Measurements from ENCODE around the gene RFX5. TPM values are rescaled to one million over a fixed set of nuclear protein-coding genes. Genes with fewer than 3 reads are reported as not detected.
"Not testable (repeated sequence)": the region's sequence is repeated elsewhere in the genome, so short reads cannot be mapped to it uniquely, and the experiment has no call there.

The RFX5 gene
- 10 to 100 TPM; 77.2 to 77.4 TPM for total RNA-seq
- polyA plus RNA-seq: 38.0 TPM

- Mint-ChIP-seq H3K4me3 (peak within 1 kb of the TSS; percentile 85 to 95 (median 93)), H3K27ac (peak within 1 kb of the TSS; percentile 95 to 100 (median 98)), H3K36me3 (peaks cover 0 to 48% (median 5%) of the 10 kb centered on the region in 3 donors), H3K9me3 (no peaks in the 10 kb centered on the region), H3K4me1 (peaks cover 28 to 43% (median 38%) of the 10 kb centered on the region in 3 donors), H3K27me3 (peaks cover 0 to 2% of the 10 kb centered on the region in 2 donors)
- Histone ChIP-seq H3K4me3 (ENCODE audit: low read length) (peak within 1 kb of the TSS; percentile 97), H3K4me1 (ENCODE audit: insufficient read depth, low read length) (peaks cover 23% of the 10 kb centered on the region), H3K36me3 (ENCODE audit: insufficient read depth, low read length) (peaks cover 21% of the 10 kb centered on the region), H3K27me3 (ENCODE audit: insufficient read depth, low read length, poor library complexity, severe bottlenecking) (no peaks in the 10 kb centered on the region), H3K27ac (ENCODE audit: low read depth, low read length) (peak within 1 kb of the TSS; percentile 98), H3K9me3 (ENCODE audit: low read length) (no peaks in the 10 kb centered on the region)
- POLR2A ChIA-PET: interaction anchor here (0.5 to 1.6 kb wide), 5 partner anchors 8 to 271 kb away, joined by 3 to 10 read pairs (median 3); partner anchors contain the start of genes PI4KB, PSMB4 and ZNF687
- DNase-seq: peak; percentile 88 to 97 (median 95)
- CTCF ChIA-PET: no interaction called here
Measured at GRCh38 chr1:151346769-151347522, at the start of gene RFX5. TSS of gene RFX5 (minus strand) at chr1:151347252. CDS start at chr1:151346320, 932 bp downstream.

- H3K36me3 ChIP-seq (ENCODE audit: insufficient read depth, low read length): peaks cover 10% of the 10 kb centered on the region
- H3K4me3 ChIP-seq (ENCODE audit: low read length); H3K4me3 Mint-ChIP-seq; DNase-seq; H3K27me3 Mint-ChIP-seq; H3K9me3 ChIP-seq (ENCODE audit: low read length); H3K27me3 ChIP-seq (ENCODE audit: insufficient read depth, low read length, poor library complexity, severe bottlenecking); H3K9me3 Mint-ChIP-seq; H3K27ac ChIP-seq (ENCODE audit: low read depth, low read length); POLR2A ChIA-PET: not testable (repeated sequence)
- CTCF ChIA-PET: interaction anchor here (1.1 to 1.5 kb wide), 3 partner anchors 11 to 55 kb away, joined by 3 to 5 read pairs (median 3); no protein-coding TSS in a partner anchor
- H3K4me1 ChIP-seq (ENCODE audit: insufficient read depth, low read length): peaks cover 14% of the 10 kb centered on the region
- H3K27ac Mint-ChIP-seq: peak overlapping the region in 1 of 8 donors; percentile 14
- peaks cover 21 to 22% (median 21%) of the 10 kb centered on the region in 3 donors for H3K4me1 Mint-ChIP-seq
- peaks cover 0 to 22% (median 5%) of the 10 kb centered on the region in 3 donors for H3K36me3 Mint-ChIP-seq
Measured at GRCh38 chr1:151396265-151396664, 49.2 kb upstream of the RFX5 start.

GRCh38 chr1:151393583-151393982 lies 46.5 kb upstream of the RFX5 start:
- ChIA-PET POLR2A (no interaction called here), CTCF (no interaction called here)
- Histone ChIP-seq H3K4me3 (ENCODE audit: low read length) (no peak overlapping the region), H3K27me3 (ENCODE audit: insufficient read depth, low read length, poor library complexity, severe bottlenecking) (no peaks in the 10 kb centered on the region), H3K36me3 (ENCODE audit: insufficient read depth, low read length) (no peaks in the 10 kb centered on the region), H3K9me3 (ENCODE audit: low read length) (no peaks in the 10 kb centered on the region), H3K4me1 (ENCODE audit: insufficient read depth, low read length) (no peaks in the 10 kb centered on the region), H3K27ac (ENCODE audit: low read depth, low read length) (no peak overlapping the region)
- H3K36me3 Mint-ChIP-seq: no peaks in the 10 kb centered on the region
- no peaks in the 10 kb centered on the region for H3K9me3 Mint-ChIP-seq
- peaks cover 0 to 2% (median 0%) of the 10 kb centered on the region in 3 donors for H3K4me1 Mint-ChIP-seq
- H3K27ac Mint-ChIP-seq: no peak overlapping the region
- H3K27me3 Mint-ChIP-seq: peaks cover 3 to 4% of the 10 kb centered on the region in 2 donors
- no peak overlapping the region for H3K4me3 Mint-ChIP-seq
- DNase-seq: no peak

- Mint-ChIP-seq H3K4me1 (no peaks in the 10 kb centered on the region), H3K9me3 (no peaks in the 10 kb centered on the region), H3K36me3 (no peaks in the 10 kb centered on the region), H3K4me3 (no peak overlapping the region), H3K27me3 (peaks cover 3 to 4% of the 10 kb centered on the region in 2 donors), H3K27ac (no peak overlapping the region)
- Histone ChIP-seq H3K4me1 (ENCODE audit: insufficient read depth, low read length) (no peaks in the 10 kb centered on the region), H3K27ac (ENCODE audit: low read depth, low read length) (no peak overlapping the region), H3K27me3 (ENCODE audit: insufficient read depth, low read length, poor library complexity, severe bottlenecking) (no peaks in the 10 kb centered on the region), H3K9me3 (ENCODE audit: low read length) (no peaks in the 10 kb centered on the region), H3K4me3 (ENCODE audit: low read length) (no peak overlapping the region), H3K36me3 (ENCODE audit: insufficient read depth, low read length) (no peaks in the 10 kb centered on the region)
- no peak for DNase-seq
- CTCF ChIA-PET: no interaction called here
- POLR2A ChIA-PET: no interaction called here
Measured at GRCh38 chr1:151391079-151391563, 44.1 kb upstream of the RFX5 start.

- CTCF ChIA-PET; H3K9me3 ChIP-seq (ENCODE audit: low read length); H3K36me3 Mint-ChIP-seq; H3K27me3 Mint-ChIP-seq; H3K27me3 ChIP-seq (ENCODE audit: insufficient read depth, low read length, poor library complexity, severe bottlenecking); H3K36me3 ChIP-seq (ENCODE audit: insufficient read depth, low read length); H3K4me3 ChIP-seq (ENCODE audit: low read length); H3K27ac ChIP-seq (ENCODE audit: low read depth, low read length); DNase-seq; POLR2A ChIA-PET; H3K4me3 Mint-ChIP-seq; H3K9me3 Mint-ChIP-seq; H3K4me1 ChIP-seq (ENCODE audit: insufficient read depth, low read length); H3K27ac Mint-ChIP-seq; H3K4me1 Mint-ChIP-seq: not testable (repeated sequence)
Measured at GRCh38 chr1:151390221-151391078, 43.4 kb upstream of the RFX5 start.

GRCh38 chr1:151386002-151386401 lies 39.0 kb upstream of the RFX5 start:
- no peak overlapping the region for H3K4me3 ChIP-seq (ENCODE audit: low read length)
- no peaks in the 10 kb centered on the region for H3K9me3 ChIP-seq (ENCODE audit: low read length)
- no peak for DNase-seq
- no peak overlapping the region for H3K27ac Mint-ChIP-seq
- H3K4me1 ChIP-seq (ENCODE audit: insufficient read depth, low read length): no peaks in the 10 kb centered on the region
- ChIA-PET CTCF (interaction anchor here (1.1 kb wide), 1 partner anchor 10 kb away, joined by 3 read pairs; no protein-coding TSS in a partner anchor), POLR2A (no interaction called here)
- H3K4me3 Mint-ChIP-seq: no peak overlapping the region
- H3K9me3 Mint-ChIP-seq: no peaks in the 10 kb centered on the region
- H3K27me3 Mint-ChIP-seq: peaks cover 0 to 4% of the 10 kb centered on the region in 2 donors
- no peaks in the 10 kb centered on the region for H3K36me3 Mint-ChIP-seq
- no peaks in the 10 kb centered on the region for H3K27me3 ChIP-seq (ENCODE audit: insufficient read depth, low read length, poor library complexity, severe bottlenecking)
- no peaks in the 10 kb centered on the region for H3K36me3 ChIP-seq (ENCODE audit: insufficient read depth, low read length)
- no peak overlapping the region for H3K27ac ChIP-seq (ENCODE audit: low read depth, low read length)
- no peaks in the 10 kb centered on the region for H3K4me1 Mint-ChIP-seq

GRCh38 chr1:151384584-151384983 lies 37.5 kb upstream of the RFX5 start:
- Mint-ChIP-seq H3K9me3 (no peaks in the 10 kb centered on the region), H3K4me1 (no peaks in the 10 kb centered on the region), H3K4me3 (no peak overlapping the region), H3K27me3 (no peaks in the 10 kb centered on the region), H3K36me3 (no peaks in the 10 kb centered on the region), H3K27ac (no peak overlapping the region)
- POLR2A ChIA-PET: no interaction called here
- Histone ChIP-seq H3K4me3 (ENCODE audit: low read length) (no peak overlapping the region), H3K9me3 (ENCODE audit: low read length) (no peaks in the 10 kb centered on the region), H3K27ac (ENCODE audit: low read depth, low read length) (no peak overlapping the region), H3K27me3 (ENCODE audit: insufficient read depth, low read length, poor library complexity, severe bottlenecking) (no peaks in the 10 kb centered on the region), H3K36me3 (ENCODE audit: insufficient read depth, low read length) (no peaks in the 10 kb centered on the region), H3K4me1 (ENCODE audit: insufficient read depth, low read length) (no peaks in the 10 kb centered on the region)
- CTCF ChIA-PET: interaction anchor here (1.0 kb wide), 2 partner anchors 20 to 44 kb away, joined by 3 read pairs; no protein-coding TSS in a partner anchor
- DNase-seq: no peak

Measured in CD8-positive, alpha-beta memory T cell (primary cell).